Measurements from ENCODE around the gene PAM16.

PAM16 gene

DNA sequence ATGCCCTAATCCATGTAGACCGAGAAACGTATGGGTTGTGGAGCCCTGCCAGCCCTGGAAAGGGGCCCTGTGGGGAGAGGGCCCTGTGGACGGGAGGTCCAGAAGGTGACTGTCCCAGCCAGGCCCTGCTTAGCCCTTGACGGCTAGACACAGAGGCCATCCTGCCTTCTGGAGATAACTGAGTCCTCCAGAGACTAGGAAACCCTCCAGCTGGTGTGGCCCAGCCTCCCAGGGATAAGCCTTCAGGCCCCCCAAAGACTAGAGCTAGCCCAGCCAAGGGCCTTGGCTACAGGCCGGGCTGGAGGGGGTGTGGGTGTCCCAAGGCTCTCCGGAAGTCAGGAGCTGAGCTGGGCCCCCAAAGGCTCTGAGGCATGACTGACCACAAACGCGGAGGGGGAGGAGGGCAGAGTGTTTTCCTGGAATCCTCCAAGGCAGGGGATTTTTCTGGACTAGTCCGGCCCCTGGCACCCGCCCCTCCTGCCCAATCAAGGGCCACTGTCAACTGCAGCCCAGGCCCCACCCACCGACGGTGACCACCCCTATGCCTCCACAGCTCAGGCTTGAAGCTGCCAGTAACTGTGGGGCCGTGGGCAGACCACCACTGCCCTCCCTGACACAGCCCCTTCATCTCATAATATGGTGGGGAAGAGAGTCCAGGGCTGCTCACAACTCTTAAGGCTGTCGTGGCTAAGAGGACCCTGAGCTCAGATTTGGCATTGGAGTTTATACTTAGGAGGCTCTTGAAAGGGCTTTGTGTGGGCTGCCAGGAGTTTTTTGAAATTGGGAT is 19.6 kb upstream of the PAM16 start:
- DNase-seq = no peak

DNA sequence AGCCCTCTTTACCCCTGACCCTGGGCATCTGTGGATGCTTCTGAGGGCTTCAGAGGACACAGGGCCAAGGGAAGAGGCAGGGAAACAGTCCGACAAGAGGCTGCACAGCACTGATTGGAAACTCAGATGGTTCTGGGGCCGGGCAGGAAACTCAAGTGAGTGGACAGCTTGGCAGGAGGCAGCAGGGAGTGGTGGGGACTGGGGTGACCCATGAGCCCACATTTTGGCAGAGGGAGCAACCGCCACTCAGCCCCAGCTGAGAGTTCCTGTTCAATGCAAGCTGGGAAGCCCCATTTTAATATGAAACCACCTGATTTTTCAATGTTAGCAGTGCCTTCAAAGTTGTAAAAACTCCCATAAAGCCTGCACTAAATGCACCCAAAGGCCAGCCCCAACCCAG is 19.0 kb upstream of the PAM16 start:
- no peak for DNase-seq

DNA sequence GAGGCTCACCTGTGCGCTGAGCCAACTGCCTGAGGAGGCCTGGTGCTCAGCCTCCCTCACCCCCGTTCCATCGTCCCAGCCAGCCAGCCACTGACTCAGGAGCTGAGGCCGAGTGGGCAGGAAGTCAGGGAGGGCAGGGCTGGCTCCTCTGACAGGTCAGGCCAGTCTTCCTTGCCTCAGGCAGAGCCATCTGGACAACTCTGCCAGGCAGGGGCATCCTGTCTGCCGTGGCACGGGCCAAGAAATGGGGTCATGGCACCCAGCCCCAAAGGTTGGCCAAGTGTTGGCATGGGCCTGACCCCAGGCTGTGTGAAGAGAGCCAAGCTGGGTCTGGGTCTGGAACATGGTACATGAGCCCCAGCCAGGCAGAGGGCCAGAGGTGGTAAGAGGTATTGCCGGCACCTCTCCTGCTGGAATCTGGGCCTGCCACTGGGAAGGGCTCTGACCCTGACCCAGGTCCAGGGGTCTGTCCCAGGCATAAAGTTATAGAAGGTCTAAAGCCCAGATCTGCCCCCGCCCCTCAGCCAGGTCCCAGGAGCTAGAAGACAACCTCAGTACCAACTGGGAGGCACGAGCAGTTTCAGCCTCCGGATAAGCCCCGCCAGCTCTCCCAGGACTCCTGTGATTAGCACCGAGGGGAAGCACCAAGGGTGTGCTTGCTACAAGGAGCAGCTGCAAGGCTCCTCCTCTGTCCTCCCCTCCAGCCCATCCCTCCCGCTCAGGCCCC is 18.0 kb upstream of the PAM16 start:
- DNase-seq = no peak

DNA sequence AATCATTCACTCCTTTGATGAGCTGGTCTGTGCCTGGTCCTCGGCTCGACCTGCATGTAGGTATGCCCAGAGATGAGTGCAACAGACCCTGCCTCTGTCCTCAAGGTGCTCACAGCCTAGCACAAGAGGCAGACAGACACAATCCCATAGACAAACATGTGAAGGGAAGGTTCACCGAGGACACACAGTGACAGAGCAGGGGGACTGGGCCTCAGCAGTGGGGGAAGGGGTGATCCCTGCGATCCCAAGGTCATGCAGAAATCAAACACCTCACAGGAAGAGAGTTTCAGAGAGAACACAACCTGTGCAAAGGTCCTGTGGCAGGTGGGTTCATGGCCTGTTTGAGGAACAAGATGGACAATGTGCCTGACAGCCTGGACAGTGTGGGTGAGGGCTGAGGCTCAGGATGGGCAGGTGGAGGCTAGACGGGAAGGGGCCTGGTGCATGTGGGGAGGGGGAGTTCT is 16.3 kb upstream of the PAM16 start:
- DNase-seq = no peak

DNA sequence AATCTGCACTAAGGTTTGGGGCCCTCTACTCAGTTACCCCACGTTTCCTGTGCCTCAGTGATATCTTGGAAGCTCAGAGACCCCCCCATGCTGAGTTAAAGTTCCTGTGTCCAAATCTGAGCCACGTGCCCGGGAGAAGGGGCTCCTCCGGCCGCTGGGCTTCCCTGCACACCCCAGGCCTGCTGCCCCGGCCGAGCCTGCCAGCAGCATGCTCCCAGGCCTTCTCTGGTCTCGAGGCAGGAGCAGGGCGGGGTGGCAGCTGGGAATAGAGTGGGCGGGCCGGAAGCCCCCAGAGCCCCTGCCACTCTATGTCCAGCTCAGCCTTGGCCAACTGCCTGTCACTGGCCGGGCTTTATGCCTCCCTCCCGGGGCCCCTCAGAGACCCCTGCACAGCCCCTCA is 14.9 kb upstream of the PAM16 start:
- DNase-seq = no peak

DNA sequence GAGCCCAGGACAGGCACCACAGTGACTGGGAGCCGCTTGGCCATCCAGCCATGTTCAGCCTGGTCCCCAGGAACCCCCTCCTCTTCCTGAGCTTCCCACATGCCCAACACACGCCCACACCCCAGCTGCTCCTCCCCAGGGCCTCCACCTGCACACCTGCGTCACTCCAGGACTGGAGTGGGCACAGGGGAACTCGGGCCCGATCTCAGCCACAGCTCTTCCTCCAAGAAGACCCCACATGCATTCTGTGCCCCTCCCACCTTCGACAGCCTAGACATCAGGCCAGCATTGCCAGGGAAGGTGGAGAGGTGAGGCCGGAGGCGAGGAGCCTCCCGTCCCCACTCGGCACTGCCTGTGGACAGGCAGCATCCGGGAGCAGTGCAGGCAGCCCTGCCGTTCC is 14.5 kb upstream of the PAM16 start:
- DNase-seq = no peak

DNA sequence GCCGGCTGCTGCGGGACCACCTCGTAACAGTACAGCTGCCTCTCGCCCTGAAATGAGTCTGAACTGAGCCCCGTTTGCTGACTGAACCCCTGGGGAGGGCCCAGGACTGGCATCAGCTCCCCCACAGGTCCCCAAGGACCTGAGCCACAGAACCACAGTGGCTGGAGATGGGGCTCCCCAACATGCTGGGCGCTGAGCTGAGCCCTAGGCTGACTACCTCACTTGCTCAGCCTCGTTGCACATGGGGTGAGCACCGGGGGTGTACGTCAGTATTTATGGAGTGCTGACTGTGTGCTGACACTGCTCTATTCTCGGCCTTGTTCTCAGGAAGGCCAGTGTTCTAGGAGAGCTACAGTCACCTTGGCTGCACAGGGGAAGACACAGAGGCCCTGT is 13.9 kb upstream of the PAM16 start:
- DNase-seq = no peak

DNA sequence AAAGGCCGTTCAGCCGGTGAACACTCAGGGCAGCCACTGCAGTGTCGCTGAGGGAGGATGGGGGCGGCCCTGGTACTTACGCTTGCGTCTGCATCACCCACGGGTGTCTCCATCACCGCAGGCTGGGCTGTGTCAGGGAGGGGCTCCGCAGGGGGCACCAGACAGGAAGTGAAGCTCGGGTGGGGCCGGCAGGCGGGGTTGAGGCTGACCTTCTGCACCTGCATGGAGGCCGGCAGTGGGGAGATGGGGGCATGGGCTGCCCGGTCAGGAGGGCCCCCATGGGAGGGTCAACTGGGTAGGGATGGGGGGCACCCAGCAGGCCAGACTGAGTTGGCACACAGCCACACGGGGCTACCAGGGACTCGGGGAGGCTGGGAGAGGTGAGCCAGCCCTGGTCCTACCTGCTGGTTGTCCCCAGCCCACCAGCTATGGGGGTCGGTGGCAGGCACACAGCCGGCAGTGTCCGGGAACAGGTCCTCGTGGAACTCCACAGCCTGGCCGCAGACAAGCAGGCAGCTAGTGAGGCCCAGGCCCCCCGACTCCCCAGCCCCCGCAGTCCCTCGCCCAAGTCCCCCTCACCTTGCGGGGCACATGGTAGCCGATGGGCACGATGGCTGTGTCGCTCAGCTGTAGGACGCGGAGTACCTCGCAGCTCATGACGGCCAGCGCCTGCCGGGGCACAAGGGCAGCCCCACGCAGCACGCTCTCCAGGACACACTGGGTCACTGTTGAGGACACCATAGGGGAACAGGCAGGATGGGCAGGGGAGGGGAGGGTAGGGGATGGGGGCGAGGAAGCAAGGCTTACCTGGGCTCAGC is 13.3 kb upstream of the PAM16 start:
- no peak for DNase-seq

DNA sequence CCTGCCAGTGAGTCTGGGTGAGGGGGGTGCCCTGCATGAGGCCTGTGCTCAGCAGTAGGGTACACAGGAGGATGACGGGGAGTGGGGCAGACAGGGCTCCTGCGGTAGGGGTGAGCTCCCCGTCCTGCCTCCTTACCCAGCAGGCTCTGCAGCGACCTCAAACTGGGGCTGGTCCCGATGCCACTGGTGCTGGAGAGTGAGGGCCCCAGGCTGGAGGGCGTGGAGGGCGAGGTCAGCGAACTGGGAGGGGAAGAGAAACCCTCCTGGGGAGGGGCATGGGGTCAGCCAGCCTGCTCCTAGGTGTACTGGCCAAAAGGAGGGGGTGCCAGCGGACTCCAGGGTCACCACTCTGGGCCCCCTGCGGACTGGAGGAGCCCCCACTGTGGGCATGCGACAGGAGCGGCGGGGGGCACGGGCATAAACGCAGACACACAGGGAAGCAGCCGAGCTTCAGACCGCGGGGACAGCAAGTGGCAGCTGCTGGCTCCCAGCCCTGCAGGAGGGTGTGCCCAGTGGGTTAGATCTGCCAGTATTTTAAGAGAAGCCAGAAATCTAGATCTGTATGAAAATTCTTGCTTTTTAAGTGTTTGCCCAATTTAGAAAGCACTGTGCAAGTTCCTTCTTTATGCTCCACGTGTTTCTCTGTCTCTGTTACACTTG is 11.5 kb upstream of the PAM16 start:
- DNase-seq = no peak

DNA sequence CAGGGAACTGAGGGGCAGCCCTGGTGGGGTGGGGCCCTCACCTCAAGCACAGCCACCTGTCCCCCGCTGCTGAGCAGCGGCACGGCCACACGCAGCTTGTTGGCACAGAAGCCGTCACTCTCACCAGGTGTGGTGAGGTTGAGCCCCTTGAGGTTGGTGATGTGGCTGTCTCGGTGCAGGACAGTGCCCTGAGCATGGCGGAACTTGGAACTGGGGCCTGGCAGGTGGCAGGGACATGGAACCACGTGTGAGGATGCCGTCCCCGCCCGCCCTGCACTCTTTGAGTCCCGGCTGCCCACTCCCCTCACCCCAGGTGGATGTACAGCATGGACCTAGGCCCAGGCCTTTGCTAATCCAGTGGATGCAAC is 10.8 kb upstream of the PAM16 start:
- DNase-seq = no peak

DNA sequence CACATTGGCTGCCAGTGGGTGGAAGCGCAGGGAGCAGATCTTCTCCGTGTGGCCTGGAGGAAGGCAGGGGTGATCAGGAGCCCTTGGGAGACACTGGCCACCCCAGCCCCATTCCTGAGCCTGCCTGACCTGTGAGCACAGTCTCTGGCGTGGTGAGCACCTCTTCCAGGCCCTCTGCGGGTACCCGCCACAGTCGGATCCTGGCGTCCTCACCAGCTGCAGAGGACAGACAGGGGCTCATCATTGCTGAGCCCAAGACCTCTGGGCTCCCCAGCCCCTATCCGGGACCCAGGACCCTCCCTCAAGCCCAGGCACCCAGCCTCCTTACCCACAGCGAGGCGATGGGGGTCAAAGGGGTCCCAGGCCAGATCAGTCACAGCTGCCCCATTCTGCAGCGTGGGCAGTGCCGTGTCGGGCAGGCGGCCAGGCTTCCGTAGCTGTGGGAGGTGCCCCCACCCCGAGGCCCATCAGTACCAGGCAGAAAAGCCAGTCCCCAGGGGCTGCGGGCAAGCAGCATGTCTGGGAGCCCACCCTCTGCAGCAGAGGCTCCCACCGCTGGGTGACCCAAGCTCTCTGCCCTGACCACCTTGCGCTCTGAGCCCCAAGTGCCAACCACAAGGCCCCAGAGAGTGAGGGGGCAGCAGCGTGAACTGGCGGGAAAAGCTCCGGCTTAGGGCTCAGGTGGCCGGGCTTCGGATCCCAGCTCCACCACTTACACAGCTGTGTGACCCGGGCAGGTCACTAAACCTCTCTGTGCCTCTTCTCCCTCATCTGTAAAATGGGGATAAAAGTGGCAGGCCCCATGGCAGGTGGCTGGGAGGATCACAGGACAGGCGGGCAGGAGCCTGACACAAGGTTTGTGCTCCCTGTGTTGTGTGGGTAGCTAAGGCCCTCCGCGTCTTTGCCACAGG is 10.2 kb upstream of the PAM16 start:
- no peak for DNase-seq

DNA sequence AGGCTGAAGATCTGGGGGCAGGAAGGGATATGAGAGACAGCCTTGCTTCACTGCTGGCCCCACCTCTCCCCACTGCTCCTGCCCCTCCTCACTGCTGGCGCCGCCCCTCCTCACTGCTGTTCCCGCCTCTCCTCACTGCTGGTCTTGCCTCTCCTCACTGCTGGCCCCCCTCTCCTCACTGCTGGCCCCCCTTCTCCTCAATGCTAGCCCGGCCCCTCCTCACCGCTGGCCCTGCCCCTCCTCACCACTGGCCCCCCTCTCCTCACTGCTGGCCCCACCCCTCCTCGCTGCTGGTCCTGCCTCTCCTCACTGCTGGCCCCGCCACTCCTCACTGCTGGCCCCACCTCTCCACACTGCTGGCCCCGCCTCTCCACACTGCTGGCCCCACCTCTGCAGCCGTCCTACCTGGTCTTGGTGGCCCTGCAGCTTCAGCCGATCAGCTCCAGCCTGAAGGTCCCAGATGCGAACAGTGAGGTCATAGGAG is 9.5 kb upstream of the PAM16 start:
- no peak for DNase-seq

DNA sequence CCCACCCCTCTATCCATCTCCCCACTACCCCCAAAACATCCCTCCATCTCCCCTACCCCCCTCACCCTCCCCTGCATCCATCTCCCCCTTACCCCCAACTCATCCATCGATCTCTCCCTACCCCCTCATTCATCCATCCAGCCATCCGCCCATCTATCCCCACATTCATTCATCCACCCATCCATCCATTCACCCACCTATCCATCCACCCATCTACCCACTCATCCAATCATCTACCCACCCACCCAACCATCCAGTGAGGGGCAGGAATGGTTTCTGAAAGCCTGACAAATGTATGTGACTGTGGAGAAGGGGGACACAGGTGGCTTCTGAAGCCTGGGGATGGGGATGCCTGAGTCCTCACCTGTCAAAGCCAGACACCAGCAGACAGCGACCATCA is 8.8 kb upstream of the PAM16 start:
- no peak for DNase-seq

DNA sequence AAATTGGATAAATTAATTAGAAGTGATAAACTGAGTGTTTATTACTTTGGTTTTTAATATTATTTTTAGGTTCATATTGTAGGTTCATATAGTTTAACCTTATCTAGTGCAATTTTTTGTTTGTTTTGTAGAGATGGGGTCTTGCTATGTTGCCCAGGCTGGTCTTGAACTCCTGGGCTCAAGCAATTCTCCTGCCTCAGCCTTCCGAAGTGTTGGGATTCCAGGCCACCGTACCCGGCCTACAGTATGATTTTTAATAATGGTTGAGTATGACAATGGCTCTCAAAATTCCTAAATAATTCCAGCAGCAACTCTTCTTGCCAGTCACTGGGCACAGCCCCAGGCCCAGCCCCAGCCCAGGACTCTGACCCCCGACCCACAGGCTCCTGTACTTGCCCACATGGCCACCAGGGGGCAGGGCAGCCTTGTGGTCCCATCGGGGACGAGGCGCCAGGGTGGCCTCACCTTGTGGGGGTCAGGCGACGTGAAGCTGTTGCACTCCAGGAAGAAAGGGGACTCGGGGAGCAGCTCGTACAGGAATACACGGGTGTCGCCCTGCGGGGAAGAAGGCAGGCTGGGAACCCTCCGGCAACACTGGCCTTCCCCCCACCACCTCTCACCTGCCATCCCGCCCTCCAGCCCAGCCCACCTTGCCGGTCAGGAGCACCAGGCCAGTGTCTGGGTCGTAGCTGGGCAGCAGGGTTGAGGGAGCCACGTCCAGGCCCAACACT is 7.9 kb upstream of the PAM16 start:
- DNase-seq = peak in 1 of 2 experiments; percentile 19

DNA sequence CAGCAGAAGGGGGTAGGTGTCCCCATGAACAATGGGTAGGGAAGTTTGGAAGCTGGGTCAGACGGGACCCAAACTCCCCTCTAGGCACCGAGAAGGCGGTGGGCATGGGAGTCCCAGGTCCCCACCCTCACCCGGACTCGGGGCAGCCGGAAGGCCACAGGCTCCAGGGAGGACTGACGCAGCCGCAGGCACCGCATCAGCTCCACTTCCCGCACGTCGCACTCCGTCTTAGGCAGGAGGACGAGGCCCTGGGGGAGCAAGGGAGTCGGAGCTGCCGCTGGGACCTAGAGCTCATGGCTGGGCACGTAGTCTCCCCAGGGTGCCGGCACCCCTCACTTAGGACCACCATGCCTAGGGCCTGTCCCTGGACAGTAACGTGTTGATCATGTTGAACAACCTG is 7.1 kb upstream of the PAM16 start:
- DNase-seq = no peak

DNA sequence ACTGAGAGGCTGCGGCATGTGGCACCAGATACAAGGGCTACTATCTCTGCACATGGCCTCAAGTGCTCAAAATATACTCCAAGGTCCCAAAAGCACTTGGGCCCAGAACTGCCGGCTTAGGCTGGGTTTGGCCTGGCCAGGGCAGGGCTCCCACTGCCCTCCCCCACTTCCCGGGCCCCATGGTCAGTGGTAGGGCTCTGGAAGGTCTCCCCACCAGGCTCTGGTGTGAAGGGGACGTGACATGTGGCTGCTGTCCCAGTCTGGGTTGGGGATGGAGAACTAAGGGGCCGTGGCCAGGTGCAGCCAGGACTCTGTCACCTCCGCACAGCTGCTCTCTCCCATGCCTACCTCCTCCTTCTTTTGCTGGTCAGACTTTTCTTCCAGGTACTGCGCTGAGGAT is 5.7 kb upstream of the PAM16 start:
- DNase-seq = no peak

DNA sequence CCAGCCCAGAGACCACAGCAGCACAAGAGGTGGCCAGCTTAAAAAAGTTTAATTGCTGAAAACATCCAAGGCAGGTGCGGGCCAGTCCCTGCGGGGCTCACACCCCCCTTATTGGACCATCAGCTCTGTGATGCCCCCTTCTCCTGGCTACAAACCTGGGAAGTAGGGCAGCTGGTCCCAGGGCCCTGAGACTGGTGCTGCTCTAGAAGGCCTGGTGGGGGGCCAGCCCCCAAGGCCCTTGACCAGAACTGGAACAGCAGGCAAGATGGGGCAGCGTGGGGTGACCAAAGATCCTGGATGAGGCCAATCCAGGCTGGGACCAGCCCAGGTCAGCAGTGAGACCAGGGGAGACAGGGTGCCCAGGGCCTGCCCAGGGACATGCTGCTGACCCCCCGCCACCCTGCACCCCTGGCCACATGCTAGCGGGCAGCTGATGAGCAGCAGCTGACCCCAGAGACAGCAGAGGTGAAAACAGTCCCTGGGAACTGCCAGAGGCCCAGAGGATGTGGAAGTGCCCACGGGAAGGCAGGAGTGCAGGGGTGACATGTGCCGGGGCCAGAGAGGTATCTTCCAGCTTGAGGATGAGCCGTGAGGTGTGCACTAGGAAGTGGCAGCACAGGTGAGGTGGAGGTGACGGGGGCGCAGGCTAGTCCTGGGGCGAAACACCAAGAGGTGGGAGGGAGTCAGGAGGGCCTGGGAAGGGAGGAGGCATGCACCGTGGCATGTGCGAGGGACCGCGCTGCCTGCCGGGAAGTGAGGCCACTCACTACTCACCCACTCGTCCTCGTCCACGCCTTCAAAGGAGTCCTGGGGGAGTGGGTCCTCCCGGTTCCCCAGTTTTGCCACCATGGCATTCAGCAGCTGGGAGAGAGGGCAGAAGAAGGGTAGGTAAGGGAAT is 3.6 kb upstream of the PAM16 start:
- no peak for DNase-seq

DNA sequence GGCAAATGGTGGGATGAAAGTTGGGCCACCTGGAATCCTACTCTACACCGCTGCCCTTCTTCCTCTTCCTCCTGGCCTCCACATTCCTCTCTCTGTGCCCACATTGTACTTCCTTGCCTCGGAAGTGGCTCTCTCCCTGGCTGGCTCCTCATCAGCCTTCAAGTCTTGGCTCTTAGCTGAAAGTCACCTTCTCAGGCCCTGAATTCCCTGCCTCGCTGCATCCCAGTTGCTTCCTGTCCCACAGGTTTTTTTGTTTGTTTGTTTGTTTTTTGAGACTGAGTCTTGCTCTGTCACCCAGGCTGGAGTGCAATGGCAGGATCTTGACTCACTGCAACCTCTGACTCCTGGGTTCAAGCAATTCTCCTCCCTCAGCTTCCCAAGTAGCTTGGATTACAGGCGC is 2.6 kb upstream of the PAM16 start:
- DNase-seq = no peak

DNA sequence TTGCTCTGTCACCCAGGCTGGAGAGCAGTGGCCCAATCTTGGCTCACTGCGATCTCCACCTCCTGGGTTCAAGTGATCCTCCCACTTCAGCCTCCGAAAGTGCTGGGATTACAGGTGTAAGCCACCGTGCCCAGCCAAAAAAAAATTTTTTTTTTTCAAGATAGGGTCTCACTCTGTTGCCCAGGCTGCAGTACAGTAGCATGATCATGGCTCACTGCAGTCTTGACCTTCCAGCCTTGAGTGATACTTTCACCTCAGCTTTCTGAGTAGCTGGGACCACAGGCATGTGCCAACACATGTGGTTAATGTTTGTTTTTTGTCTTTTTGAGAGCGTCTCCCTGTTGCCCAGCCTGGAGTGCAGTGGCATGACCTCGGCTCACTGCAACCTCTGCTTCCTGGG is 1.7 kb upstream of the PAM16 start:
- DNase-seq = no peak

DNA sequence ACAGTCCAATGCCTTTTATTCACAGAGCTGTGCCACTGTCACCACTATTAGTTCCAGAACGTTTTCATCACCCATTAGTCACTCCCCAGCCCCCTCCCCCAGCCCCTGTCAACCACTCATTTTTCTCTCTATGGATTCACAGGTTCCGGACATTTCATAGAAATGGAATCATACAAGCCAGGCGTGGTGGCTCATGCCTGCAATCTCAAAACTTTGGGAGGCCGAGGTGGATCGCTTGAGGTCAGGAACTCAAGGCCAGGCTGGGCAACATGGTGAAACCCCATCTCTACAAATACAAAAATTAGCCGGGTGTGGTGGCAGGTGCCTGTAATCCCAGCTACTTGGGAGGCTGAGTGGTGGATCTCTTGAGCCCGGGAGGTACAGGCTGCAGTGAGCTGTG is 759 bp upstream of the PAM16 start:
- no peak for DNase-seq
